ENCODE data around the gene MAPK4.

DNA sequence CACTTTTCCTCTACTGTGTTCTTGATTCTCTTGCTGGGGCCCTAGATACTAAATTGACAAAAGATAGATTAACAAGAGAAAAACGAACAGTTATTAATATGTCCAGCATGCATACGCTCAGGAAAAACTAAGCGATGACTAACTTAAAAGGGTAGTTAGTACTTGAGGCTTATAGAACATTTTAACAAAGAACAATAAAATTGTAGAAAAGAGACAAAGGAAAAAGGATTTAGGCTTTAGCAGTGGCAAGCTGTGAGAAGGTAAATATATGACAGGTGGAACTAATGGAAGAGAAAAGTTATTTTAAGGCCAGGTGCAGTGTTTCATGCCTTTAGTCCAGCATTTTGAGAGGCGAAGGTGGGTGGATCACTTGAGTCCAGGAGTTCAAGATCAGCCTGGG is 184.4 kb downstream of the MAPK4 start:
- TF ChIP-seq ARNT (IDR thresholded peaks at IDR 0.05) (no peak), PKNOX1 (IDR thresholded peaks at IDR 0.05) (no peak), LEF1 (IDR thresholded peaks at IDR 0.05; ENCODE audit: borderline replicate concordance) (no peak), FOXM1 (IDR thresholded peaks at IDR 0.05; ENCODE audit: borderline replicate concordance) (no peak), FOXK2 (IDR thresholded peaks at IDR 0.05) (no peak), SUZ12 (IDR thresholded peaks at IDR 0.05) (no peak), HDGF (IDR thresholded peaks at IDR 0.05; ENCODE audit: borderline replicate concordance) (no peak), BHLHE40 (IDR thresholded peaks at IDR 0.05; ENCODE audit: borderline replicate concordance) (no peak), TARDBP (IDR thresholded peaks at IDR 0.05) (no peak), FOXA1 (IDR thresholded peaks at IDR 0.05) (no peak)

All from HEK293T (cell line).